ENCODE measurements around the gene STON2.

Gene STON2

GRCh38 chr14:81343701-81344100 lies 56.4 kb downstream of the STON2 start:
- H3K36me3 Mint-ChIP-seq (ENCODE audit: low read depth) = no peaks in the 10 kb centered on the region
- H3K4me3 Mint-ChIP-seq = no peak overlapping the region
- H3K9me3 Mint-ChIP-seq = no peaks in the 10 kb centered on the region
- peaks cover 6% of the 10 kb centered on the region for H3K27me3 Mint-ChIP-seq (ENCODE audit: low read depth, poor library complexity)
- H3K4me1 Mint-ChIP-seq = peaks cover 15% of the 10 kb centered on the region
- TF ChIP-seq, protein P1, sequence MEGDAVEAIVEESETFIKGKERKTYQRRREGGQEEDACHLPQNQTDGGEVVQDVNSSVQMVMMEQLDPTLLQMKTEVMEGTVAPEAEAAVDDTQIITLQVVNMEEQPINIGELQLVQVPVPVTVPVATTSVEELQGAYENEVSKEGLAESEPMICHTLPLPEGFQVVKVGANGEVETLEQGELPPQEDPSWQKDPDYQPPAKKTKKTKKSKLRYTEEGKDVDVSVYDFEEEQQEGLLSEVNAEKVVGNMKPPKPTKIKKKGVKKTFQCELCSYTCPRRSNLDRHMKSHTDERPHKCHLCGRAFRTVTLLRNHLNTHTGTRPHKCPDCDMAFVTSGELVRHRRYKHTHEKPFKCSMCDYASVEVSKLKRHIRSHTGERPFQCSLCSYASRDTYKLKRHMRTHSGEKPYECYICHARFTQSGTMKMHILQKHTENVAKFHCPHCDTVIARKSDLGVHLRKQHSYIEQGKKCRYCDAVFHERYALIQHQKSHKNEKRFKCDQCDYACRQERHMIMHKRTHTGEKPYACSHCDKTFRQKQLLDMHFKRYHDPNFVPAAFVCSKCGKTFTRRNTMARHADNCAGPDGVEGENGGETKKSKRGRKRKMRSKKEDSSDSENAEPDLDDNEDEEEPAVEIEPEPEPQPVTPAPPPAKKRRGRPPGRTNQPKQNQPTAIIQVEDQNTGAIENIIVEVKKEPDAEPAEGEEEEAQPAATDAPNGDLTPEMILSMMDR (IDR thresholded peaks at IDR 0.05) = no peak
- no peak overlapping the region for H3K27ac Mint-ChIP-seq
- DNase-seq = no peak

DNA sequence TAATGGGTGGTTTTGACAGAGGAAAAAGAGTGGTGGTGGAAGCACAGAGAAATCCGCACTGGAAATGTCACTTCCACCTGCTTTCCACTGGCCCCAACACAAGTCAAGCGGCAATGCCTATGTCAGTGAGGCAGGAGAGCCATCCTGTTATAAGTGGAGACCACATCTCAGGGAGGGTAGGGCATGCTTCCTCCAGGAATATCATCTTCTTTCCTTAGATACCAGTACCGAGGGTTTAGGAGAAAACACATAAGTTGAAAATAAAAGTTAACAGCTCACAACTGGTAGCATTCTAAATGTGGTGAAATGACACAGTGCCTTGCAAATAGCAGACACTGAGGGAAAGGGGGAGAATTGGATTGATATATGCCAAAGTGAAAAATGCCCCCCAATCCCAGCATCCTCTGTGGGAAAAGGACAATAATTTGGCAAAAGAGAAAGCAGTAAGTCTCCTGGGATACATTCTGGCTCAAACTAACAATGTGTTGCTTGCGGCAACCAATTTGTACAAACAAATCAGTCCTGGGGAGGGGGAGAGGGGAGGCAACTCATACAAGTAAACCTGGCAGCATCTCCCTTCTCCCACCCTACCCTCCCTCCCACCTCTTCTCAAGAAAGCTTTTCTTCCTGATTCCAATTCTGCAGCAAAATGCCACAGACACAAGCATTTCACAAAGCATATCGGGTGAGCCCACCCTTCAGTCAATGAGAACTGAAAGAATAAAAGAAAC lies 57.1 kb downstream of the STON2 start:
- Mint-ChIP-seq H3K4me3 (no peak overlapping the region), H3K4me1 (peaks cover 15% of the 10 kb centered on the region), H3K9me3 (no peaks in the 10 kb centered on the region), H3K27me3 (ENCODE audit: low read depth, poor library complexity) (peaks cover 6% of the 10 kb centered on the region), H3K36me3 (ENCODE audit: low read depth) (no peaks in the 10 kb centered on the region), H3K27ac (no peak overlapping the region)
- DNase-seq = no peak
- TF ChIP-seq, protein P1 (IDR thresholded peaks at IDR 0.05) = no peak

DNA sequence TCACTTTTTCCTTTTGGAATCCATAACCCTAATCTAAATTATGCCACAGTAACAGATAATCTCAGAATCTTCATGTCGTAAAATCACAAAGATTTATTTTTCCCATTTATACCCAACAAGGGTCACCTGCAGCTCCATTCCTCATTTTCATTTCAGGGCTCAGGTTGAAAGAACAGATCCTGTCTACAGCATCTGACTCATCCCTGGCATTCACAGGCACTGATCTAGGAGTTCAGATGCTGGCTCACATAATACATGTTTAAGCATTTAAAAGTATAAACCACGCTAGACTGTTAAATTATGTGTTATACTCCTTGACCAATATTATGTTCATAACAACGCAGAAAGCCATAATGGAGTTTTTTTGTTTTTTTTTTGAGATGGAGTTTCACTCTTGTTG lies 58.3 kb downstream of the STON2 start:
- H3K27me3 Mint-ChIP-seq (ENCODE audit: low read depth, poor library complexity) = peaks cover 4% of the 10 kb centered on the region
- no peak for DNase-seq
- no peaks in the 10 kb centered on the region for H3K9me3 Mint-ChIP-seq
- H3K4me3 Mint-ChIP-seq = no peak overlapping the region
- TF ChIP-seq, protein P1 (IDR thresholded peaks at IDR 0.05) = no peak
- peaks cover 15% of the 10 kb centered on the region for H3K4me1 Mint-ChIP-seq
- no peaks in the 10 kb centered on the region for H3K36me3 Mint-ChIP-seq (ENCODE audit: low read depth)
- no peak overlapping the region for H3K27ac Mint-ChIP-seq

DNA sequence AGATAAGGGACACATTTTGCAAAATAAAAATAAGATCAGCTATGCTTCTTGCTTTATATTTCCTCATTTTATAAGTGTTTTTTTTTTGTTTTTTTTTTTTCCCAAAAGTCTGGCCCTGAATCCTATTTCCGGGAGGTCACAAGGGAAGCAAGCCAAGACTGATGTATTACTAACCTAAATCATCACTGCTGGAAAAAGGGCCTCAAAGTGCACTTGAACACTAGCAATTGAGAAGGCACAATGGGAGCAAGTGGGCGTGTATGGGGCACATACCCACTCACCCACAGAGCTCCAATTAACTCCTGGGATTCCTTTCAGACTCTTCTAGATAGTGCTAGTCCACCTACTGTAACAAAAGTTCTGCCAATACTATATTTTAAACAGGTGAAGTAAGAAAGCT lies 58.8 kb downstream of the STON2 start:
- H3K27me3 Mint-ChIP-seq (ENCODE audit: low read depth, poor library complexity) = peaks cover 5% of the 10 kb centered on the region
- no peak for DNase-seq
- no peak overlapping the region for H3K4me3 Mint-ChIP-seq
- H3K4me1 Mint-ChIP-seq = peaks cover 15% of the 10 kb centered on the region
- no peaks in the 10 kb centered on the region for H3K9me3 Mint-ChIP-seq
- H3K36me3 Mint-ChIP-seq (ENCODE audit: low read depth) = no peaks in the 10 kb centered on the region
- TF ChIP-seq, protein P1 (IDR thresholded peaks at IDR 0.05) = no peak
- no peak overlapping the region for H3K27ac Mint-ChIP-seq

DNA sequence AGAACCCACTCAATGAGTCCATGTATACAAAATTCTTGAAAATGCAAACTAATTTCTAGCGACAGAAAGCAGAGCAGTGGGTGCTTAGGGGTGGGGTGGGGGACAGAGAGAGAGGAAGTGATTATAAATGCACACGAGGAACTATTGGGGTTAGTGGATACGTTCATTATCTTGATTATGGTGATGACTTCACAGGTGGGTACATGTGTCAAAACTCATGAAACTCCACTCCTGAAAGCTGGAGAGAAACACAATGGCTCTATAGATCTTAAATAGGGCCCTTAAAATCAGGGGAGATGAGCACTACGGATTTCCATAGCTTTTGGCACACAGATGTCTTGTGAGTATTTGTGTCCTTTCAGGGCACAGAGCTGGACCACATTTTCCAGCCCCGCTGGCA lies 59.9 kb downstream of the STON2 start:
- Mint-ChIP-seq H3K27ac (no peak overlapping the region), H3K36me3 (ENCODE audit: low read depth) (no peaks in the 10 kb centered on the region), H3K27me3 (ENCODE audit: low read depth, poor library complexity) (peaks cover 6% of the 10 kb centered on the region), H3K4me3 (no peak overlapping the region), H3K4me1 (peaks cover 15% of the 10 kb centered on the region), H3K9me3 (no peaks in the 10 kb centered on the region)
- TF ChIP-seq, protein P1 (IDR thresholded peaks at IDR 0.05) = no peak
- DNase-seq = no peak

- TF ChIP-seq, protein P1 (IDR thresholded peaks at IDR 0.05) = no peak
- H3K36me3 Mint-ChIP-seq (ENCODE audit: low read depth) = no peaks in the 10 kb centered on the region
- no peak for DNase-seq
- no peaks in the 10 kb centered on the region for H3K4me1 Mint-ChIP-seq
- H3K27ac Mint-ChIP-seq = no peak overlapping the region
- no peak overlapping the region for H3K4me3 Mint-ChIP-seq
- no peaks in the 10 kb centered on the region for H3K9me3 Mint-ChIP-seq
- peaks cover 10% of the 10 kb centered on the region for H3K27me3 Mint-ChIP-seq (ENCODE audit: low read depth, poor library complexity)
Observed at GRCh38 chr14:81337073-81337472, 63.1 kb downstream of the STON2 start.
